DMS53 (cell line): ENCODE results near the gene CCDC154.

ENCODE experiments used
- DNase-seq: peaks from one replicate; lab custom pipeline; 2025; lab: John Stamatoyannopoulos, UW

CCDC154 gene

DNA sequence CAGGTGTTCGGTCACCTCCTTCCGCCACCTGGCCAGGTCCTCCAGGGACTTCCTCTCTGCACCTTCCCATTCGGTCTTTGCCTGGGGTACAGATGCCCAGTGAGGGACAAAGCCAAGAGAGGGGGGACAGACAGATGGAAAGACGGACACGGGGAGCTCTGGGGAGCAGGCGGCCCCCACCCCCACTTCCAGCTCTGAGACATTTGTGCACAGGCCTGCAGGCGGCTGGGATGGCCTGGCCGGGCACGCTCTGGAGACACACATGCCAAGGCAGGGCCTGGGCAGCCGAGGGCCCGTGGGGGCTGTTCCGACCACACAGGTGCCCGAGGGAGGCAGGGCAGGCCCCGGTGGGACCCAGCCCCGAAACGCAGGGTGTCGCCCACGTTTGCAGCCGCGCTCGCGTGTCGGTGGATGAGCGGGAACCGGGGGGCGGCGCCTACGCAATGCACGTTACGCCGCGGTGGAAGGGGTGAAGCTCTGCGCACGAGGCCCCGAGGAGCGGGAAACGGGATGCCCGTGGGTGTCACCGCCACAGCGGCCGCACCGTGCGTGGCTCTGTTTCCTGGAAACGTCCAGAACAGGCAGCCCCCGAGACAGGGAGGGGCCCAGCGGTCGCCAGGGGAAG lies 7.5 kb downstream of the CCDC154 start:
- DNase-seq: peak; percentile 88

GRCh38 chr16:1435921-1436697 lies 8.2 kb downstream of the CCDC154 start:
- DNase-seq: peak; percentile 89

- peak; percentile 38 for DNase-seq
Observed at GRCh38 chr16:1434644-1435592, 9.4 kb downstream of the CCDC154 start.

- peak; percentile 44 for DNase-seq
Observed at GRCh38 chr16:1433756-1434155, 10.6 kb downstream of the CCDC154 start.

DNA sequence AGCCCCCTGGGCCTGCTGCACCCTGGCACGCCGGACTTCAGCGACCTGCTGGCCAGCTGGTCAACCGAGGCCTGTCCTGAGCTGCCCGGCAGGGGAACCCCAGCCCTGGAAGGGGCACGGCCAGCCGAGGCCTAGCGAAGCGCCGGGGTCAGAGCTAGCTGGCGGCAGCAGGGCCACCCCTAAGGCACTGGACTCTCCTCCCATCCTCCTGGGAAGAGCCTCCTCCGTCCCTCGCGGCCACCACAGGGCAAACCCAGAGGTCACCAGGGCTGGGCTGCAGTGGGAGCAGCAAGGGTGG lies 11.1 kb downstream of the CCDC154 start:
- peak; percentile 34 for DNase-seq

DNA sequence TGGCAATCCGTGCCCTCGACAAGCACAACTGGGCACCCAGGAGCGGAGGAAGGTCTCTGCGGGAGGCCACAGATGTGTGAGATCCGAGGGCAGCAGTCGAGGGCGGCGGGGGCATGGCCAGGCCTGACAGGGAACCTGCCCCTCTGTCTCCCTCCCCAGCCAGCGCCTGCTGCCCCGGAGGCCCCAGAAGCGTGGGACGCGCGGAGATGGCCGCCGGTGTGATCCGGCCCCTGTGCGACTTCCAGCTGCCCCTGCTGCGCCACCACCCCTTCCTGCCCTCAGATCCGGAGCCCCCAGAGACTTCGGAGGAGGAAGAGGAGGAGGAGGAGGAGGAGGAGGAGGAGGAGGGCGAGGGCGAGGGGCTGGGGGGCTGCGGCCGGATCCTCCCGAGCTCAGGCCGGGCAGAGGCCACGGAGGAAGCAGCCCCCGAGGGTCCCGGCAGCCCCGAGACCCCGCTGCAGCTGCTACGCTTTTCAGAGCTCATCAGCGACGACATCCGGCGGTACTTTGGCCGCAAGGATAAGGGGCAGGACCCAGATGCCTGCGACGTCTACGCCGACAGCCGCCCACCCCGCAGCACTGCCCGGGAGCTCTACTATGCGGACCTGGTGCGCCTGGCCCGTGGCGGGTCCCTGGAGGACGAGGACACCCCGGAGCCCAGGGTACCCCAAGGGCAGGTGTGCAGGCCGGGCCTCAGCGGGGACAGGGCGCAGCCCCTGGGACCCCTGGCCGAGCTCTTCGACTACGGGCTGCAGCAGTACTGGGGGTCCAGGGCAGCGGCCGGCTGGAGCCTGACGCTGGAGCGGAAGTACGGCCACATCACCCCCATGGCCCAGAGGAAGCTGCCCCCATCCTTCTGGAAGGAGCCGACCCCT lies 11.7 kb downstream of the CCDC154 start:
- DNase-seq: peak; percentile 44

- peak; percentile 39 for DNase-seq
Observed at GRCh38 chr16:1431497-1432270, 12.7 kb downstream of the CCDC154 start.

DNA sequence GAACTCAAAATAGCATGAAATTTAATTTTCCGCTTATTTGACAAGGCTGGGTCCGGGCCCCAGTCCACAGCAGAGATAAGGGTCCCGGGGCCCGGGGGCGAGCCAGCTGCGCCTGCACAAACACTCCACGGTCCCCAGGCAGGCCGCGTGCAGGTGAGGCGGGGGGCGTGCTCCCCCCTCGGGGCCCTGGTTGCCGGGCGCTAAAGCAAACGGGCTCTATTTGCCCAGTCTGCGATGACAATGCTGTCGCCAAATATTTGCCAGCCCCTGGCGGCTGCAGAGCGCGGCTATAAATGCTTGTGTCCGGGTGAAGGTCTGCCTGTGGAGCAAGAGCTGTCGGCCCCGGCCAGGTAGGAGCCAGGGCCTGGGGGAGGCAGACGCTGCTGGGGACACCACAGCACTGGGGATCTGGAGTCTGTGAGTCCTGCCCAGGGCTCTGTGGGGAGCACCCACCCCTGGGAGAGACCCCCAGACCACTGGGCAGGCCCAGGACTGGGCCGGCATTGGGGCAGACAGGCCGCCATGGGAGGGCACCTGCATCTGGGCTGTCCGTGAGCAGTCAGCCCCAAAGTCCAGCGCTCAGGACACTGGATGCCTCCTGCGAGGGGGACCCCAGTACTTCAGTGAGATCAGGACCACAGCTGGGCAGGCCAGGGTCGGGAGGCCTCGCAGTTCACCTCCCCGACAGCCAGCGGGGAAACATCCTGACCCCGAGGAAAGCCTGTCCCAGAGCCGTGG lies 13.4 kb downstream of the CCDC154 start, which contains the start of gene PERCC1:
Gene PERCC1, plus strand, starts transcription at position 320 of the 738 bp plus-strand sequence. CDS start 1,516 bp downstream, outside the sequence.
- peak; percentile 95 for DNase-seq

GRCh38 chr16:1430214-1430758 lies 14.1 kb downstream of the CCDC154 start:
- DNase-seq: peak; percentile 36

GRCh38 chr16:1429631-1430030 lies 14.7 kb downstream of the CCDC154 start:
- peak; percentile 40 for DNase-seq

DNA sequence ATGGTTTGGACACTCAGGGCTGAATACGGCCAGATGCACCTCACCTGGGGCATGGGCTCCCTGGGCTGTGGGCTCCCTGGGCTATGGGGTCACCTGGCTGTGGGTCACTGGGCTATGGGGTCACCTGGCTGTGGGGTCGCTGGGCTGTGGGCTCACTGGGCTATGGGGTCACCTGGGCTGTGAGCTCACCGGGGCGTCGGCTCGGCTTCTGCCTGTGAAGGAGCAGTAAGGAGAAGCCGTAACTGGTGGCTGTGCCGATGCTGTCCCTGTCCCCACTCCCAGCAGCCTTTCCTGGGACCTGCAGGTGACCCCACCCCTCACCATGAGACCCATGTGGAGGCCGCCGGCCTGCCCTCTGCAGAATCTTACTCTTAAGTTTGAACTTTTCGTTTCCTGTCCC lies 15.3 kb downstream of the CCDC154 start:
- peak; percentile 52 for DNase-seq

DNA sequence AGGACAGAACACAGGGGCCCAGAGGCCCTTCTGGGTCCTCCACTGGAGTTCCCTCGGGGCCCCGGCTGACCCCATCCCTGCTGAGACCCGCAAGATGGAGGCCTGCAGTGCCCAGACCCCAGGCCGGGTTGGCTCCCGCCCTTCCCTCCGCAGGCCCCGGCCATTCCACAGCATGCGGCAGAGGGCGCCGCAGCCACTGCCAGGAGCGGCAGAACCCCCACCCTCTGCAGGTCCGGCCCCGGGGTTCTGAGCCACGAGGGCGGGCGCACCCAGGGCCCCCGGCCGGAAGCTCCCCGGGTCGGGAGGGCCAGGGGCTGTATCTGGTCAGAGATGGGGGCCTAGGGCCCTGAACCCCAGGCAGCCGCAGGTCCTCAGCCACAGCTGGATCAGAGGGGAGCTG lies 15.8 kb downstream of the CCDC154 start:
- DNase-seq: peak; percentile 81

DNA sequence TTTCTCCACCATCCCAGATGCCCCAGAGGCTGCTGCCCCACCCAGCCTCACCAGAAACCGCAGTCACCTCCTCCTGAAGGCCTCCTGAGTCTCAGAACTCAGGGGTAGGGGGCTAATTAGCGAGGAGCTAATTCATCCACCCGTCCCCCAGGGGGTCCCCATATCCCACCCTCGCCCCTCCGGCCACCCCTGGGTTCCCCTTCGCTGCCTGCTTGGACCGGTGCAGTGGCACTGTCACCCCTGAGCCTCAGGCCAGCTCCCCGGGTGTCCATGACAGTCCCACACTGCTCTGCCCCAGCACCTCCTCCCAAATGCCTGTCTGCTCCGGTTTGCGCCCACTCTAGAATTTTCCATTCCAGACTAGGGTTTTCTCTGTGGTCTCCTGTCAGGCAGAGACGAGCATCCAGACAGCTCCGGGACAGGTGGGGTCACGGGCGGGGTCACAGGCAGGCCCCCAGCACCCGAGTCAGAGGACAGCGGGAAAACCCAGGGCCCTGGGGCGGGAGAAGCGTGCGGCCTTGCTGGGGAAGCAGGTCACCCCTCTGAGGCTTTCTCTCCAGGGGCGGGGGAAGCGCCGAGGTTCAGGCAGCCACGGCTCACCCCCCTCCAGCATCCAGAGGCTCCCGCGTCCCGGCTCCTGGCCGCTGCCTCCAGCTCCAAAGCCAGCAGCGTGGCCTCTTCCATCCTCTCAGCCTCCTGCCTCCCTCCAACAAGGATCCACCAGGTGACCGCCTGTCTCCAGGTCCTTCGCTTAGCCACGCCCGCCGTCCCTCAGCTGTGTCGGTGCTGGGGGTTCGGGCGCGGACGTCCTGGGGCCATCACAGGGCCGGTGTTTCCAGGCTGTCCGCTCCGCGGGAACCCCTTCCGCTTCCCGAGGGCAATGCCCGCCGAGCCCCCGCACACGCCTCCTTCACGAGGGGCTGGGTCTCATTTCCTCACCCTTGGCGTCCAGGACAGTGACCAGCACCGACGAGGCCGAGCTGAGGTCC lies 16.6 kb downstream of the CCDC154 start:
- DNase-seq: peak; percentile 89

DNA sequence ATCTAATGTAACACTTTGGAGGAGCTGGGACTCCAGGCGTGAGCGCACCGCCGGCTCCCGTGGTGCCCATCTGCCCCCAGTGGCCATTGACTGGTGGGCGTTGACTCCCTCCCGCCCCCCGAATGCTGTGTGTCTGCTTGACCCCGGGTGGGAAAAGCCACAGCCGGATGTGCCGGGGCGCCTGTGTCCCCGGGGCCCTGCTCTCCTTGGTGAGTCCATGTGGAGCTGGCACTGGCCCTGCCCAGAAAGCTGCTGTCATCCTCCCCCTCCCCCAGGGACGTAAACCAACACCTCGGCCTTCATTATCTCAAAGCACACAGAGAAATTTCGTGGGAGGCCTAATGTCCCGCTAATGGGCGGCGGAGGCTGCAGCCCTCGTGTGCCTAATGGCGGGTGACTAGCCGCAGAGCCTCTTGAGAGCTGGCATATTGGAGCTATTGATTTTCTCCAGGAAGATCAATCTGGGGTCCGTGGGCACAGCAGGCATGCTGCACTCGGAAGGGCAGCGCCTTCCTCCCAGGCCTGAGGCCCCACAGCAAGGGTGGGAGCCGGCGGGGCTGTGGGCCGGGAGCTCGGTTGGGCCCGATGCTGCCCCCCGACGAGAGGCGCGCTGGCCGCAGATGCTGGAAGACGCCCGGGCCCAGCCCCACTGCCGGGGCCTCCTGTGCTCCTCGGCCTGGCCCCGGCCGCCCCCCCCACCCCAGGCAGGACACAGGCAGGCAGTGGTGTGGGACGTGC lies 17.5 kb downstream of the CCDC154 start:
- DNase-seq: peak; percentile 81

DNA sequence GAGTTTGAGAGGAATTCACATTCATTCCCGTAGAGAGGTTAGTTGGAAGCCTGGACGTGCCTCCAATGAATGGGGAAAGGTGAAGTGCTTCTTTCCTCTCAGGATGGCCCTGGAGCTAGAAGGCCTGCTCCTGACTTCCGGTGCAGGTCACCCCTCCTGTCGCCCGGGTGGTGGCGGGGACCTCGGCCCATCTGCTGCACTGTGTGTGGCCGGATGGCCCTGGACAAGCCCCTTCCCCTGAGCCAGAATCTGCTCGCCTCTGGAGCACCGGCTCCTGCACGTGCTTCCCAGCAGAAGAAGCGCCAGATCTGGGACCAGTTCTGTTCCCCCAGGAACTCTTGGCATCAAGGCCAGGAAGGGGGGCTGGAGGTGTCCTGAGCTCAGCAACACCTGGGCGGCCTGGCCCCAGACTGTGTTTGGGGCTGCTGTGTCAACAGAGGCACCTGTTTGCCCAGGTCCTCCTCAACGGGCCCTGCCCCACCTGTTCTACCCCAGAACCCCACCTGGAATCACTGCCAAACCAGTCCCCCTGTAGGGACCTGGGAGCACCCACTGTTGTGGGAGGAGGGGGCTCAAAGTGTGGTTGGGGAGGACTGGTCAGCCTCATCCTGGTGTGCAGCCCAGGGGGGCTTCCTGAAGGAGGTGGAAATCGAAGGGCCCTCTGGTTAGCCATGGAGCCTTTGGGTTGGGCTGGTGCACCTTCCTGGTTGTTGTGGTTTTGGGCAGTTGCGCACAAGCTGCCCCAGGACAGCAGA lies 18.6 kb downstream of the CCDC154 start:
- peak; percentile 60 for DNase-seq

- peak; percentile 46 for DNase-seq
Observed at GRCh38 chr16:1424028-1424427, 20.3 kb downstream of the CCDC154 start.

DNA sequence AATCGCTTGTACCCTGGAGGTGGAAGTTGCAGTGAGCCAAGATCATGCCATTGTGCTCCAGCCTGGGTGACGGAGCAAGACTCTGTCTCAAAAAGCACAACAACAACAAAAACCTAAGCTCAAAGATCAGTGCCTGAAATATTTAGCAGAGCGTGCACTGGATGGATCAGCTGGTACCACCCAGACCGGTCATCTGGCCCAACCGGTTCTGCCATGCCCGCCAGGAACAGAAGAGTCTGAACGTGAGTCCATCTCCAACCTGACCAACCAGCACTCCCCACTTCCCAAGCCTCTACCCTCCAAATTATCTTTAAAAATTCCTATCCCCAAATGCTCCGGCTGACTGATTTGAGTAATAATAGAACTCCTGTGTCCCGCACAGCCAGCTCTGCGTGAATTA lies 22.3 kb downstream of the CCDC154 start:
- DNase-seq: no peak
